ENCODE measurements around the gene PDE4D.

DNA sequence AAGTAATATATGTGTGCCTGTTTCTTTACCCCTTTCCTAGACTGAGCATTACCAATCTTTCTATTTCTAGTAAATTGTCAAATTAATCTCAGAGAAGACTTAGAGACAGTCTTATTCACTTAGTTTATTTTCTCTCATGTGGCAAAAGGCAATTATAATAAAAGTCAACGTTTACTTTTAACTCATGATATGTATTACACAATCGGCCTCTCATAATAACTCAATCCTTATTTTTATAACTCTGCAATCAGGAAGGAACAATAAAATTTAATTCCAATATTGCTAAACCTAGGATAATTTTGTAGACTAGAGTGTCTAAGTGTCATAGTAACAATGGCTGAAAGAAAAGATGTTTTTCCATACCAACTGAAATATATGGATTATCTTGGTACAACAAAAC lies 214.6 kb downstream of the PDE4D start:
- no peak for TF ChIP-seq POLR2A (IDR thresholded peaks at IDR 0.05)
- TF ChIP-seq, protein P1, sequence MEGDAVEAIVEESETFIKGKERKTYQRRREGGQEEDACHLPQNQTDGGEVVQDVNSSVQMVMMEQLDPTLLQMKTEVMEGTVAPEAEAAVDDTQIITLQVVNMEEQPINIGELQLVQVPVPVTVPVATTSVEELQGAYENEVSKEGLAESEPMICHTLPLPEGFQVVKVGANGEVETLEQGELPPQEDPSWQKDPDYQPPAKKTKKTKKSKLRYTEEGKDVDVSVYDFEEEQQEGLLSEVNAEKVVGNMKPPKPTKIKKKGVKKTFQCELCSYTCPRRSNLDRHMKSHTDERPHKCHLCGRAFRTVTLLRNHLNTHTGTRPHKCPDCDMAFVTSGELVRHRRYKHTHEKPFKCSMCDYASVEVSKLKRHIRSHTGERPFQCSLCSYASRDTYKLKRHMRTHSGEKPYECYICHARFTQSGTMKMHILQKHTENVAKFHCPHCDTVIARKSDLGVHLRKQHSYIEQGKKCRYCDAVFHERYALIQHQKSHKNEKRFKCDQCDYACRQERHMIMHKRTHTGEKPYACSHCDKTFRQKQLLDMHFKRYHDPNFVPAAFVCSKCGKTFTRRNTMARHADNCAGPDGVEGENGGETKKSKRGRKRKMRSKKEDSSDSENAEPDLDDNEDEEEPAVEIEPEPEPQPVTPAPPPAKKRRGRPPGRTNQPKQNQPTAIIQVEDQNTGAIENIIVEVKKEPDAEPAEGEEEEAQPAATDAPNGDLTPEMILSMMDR (IDR thresholded peaks at IDR 0.05): no peak
